Thyroid gland (tissue), 4 donors: Measurements from ENCODE around the gene TRIM8. TPM values are rescaled to one million over a fixed set of nuclear protein-coding genes. Genes with fewer than 3 reads are reported as not detected.

Experiments used
- DNase-seq, 2 donors: peaks; one replicate each; pipeline ENCODE4 v3.0.0-alpha.2; 2019
- H3K27ac ChIP-seq, 3 donors: fragments of 200-600 bp; sonication (generic); 1 replicate in 2 of 3; 2 replicates in 1 of 3; pipeline ENCODE4 v1.5.1; 2016 to 2019; ENCODE audit warnings: mild to moderate bottlenecking in 1 of 3, moderate library complexity in 1 of 3
- H3K27me3 ChIP-seq: fragments of 200-600 bp; sonication (generic); one replicate; pipeline ENCODE4 v1.5.1; 2019
- H3K36me3 ChIP-seq, 2 donors: fragments of 200-600 bp; sonication (generic); one replicate each; pipeline ENCODE4 v1.5.1; 2016 to 2019
- H3K4me1 ChIP-seq, 2 donors: fragments of 200-600 bp; sonication (generic); one replicate each; pipeline ENCODE4 v1.5.1; 2017 to 2019
- H3K4me3 ChIP-seq, 3 donors: fragments of 200-600 bp; sonication (generic); replicated peaks in 1 of 3; 1 replicate in 2 of 3; 2 replicates in 1 of 3; pipeline ENCODE4 v1.5.1; 2016; ENCODE audit warnings: mild to moderate bottlenecking in 1 of 3
- H3K9me3 ChIP-seq: fragments of 200-600 bp; sonication (generic); one replicate; pipeline ENCODE4 v1.5.1; 2017
- CTCF ChIP-seq, 6 experiments: fragments of 200-600 bp in 3 of 6; fragments of 450-650 bp in 3 of 6; sonication (generic) in 3 of 6; IDR thresholded peaks; one replicate each; pipeline ENCODE4 v1.5.1; 2016 to 2019; ENCODE audit warnings: antibody characterized with exemption in 6 of 6, mild to moderate bottlenecking in 2 of 6, inconsistent platforms in 1 of 6, moderate library complexity in 1 of 6
- POLR2A ChIP-seq, 2 donors: fragments of 450-650 bp; IDR thresholded peaks; one replicate each; pipeline ENCODE4 v1.6.1; 2017; ENCODE audit warnings: antibody characterized with exemption in 2 of 2, mild to moderate bottlenecking in 2 of 2, moderate library complexity in 1 of 2
- WGBS, 2 donors: methylation state at CpG; one replicate each; pipeline ENCODE4 v1.1.5; 2017; 5-methylcytosine and 5-hydroxymethylcytosine counted together
- intact Hi-C: fragments of 100-400 bp; cut with DNase I; formaldehyde crosslinking; loops from one replicate; pipeline ENCODE4 v1.15.1; 2023
- total RNA-seq, 4 donors: library from RNA; depleted of rRNA; stranded (reverse); fragments of >200 nt; gene quantifications; one replicate each; pipeline ENCODE4 v1.2.3, GENCODE V29; 2016

TRIM8 gene
- total RNA-seq, 4 donors from 2014 or later = 138 to 187 (median 162) TPM

GRCh38 chr10:102670871-102671434, 26.7 kb downstream of the TRIM8 start:
- H3K9me3 ChIP-seq = no peaks in the 10 kb centered on the region
- H3K27me3 ChIP-seq = no peaks in the 10 kb centered on the region
- H3K27ac ChIP-seq = peak overlapping the region; percentile 63 to 99 (median 82)
- TF ChIP-seq POLR2A (IDR thresholded peaks at IDR 0.05) (no peak), CTCF (IDR thresholded peaks at IDR 0.05) (no peak)
- intact Hi-C loops = no loop called here
- peaks cover 63 to 69% of the 10 kb centered on the region in 2 donors for H3K4me1 ChIP-seq
- no peaks in the 10 kb centered on the region for H3K36me3 ChIP-seq
- H3K4me3 ChIP-seq = no peak overlapping the region
- DNase-seq = no peak
- 63 to 66% methylated on average over 6 of the region's 6 CpGs for WGBS, 2 donors

- no peak overlapping the region for H3K4me3 ChIP-seq
- intact Hi-C loops = no loop called here
- TF ChIP-seq POLR2A (IDR thresholded peaks at IDR 0.05) (peak in 1 of 2 donors; percentile 50), CTCF (IDR thresholded peaks at IDR 0.05) (no peak)
- H3K27ac ChIP-seq = peak overlapping the region; percentile 94 to 99 (median 96)
- no peaks in the 10 kb centered on the region for H3K9me3 ChIP-seq
- peak; percentile 77 to 78 for DNase-seq
- no peaks in the 10 kb centered on the region for H3K36me3 ChIP-seq
- peaks cover 86 to 90% of the 10 kb centered on the region in 2 donors for H3K4me1 ChIP-seq
- H3K27me3 ChIP-seq = no peaks in the 10 kb centered on the region
- WGBS, 2 donors = 27 to 33% methylated on average over 13 of the region's 13 CpGs
Observed at GRCh38 chr10:102673236-102673818, 29.0 kb downstream of the TRIM8 start.

DNA sequence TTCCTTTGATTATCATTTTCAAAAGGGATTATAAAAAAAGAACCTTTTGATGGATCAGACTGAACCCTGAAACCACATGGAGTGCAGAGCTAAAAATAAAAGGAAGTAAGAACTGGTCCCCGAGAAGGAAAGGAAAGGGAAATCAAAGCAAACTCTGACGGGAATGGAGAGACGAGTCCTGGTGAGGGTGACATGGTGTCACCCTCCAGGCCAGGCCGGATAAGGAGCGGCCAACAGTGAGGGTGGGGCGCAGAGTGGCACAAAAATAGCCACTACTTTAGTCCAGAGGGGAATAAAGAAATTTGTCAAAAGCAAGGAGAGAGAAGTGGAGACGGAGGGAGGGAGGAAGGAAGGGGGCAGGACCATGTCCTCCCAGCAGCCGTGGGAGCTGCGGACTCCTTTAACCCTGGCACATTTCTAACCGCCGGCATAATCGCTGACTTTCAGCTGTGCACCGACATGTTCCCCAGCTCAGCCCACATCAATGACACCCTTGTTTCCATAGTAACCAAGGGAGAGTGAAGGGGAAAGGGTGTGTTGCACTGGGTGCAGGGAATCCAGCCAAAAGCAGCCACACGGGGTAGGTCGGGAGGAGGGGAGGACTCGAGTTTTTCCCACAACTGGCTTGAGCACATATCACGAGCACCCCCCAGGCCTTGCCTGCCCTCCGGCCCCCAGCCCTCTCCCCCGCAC, 29.7 kb downstream of the TRIM8 start:
- DNase-seq = peak; percentile 78 to 80
- Histone ChIP-seq H3K4me1 (peaks cover 90 to 92% of the 10 kb centered on the region in 2 donors), H3K9me3 (no peaks in the 10 kb centered on the region), H3K27me3 (no peaks in the 10 kb centered on the region), H3K27ac (peak overlapping the region; percentile 94 to 99 (median 96)), H3K36me3 (no peaks in the 10 kb centered on the region), H3K4me3 (no peak overlapping the region)
- TF ChIP-seq POLR2A (IDR thresholded peaks at IDR 0.05) (peak in 1 of 2 donors; percentile 77), CTCF (IDR thresholded peaks at IDR 0.05) (no peak)
- WGBS, 2 donors = 0 to 3% methylated on average over 19 of the region's 19 CpGs
- intact Hi-C loops = loop anchor here (2.0 kb wide), 1 partner anchor 29 kb away; the partner anchor contains the start of gene TRIM8

DNA sequence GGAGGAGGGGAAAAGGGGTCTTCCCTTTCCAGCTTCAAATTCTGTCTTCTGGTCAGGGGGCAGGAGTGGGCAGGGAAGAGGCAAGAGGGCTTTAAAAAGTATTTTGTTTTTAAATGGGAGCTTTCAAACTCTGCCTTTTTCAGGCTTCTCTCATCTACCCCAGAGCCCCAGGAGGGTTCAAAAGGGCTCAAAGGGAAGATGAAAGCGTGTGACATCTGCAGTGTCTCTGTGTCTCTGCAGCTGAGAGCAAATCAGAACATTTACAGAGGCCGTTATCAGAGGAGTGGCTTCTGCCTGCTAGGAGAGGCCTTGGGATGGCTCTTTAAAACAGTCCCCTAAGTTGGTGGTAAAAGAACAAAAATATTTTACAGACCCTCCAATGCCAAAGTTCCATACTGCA, 30.3 kb downstream of the TRIM8 start:
- no peaks in the 10 kb centered on the region for H3K27me3 ChIP-seq
- H3K4me3 ChIP-seq = no peak overlapping the region
- H3K4me1 ChIP-seq = peaks cover 90 to 91% of the 10 kb centered on the region in 2 donors
- H3K27ac ChIP-seq = peak overlapping the region; percentile 94 to 99 (median 96)
- intact Hi-C loops = loop anchor here (2.0 kb wide), 1 partner anchor 30 kb away; the partner anchor contains the start of gene TRIM8
- no peaks in the 10 kb centered on the region for H3K9me3 ChIP-seq
- DNase-seq = no peak
- 35 to 40% methylated on average over 2 of the region's 2 CpGs for WGBS, 2 donors
- TF ChIP-seq POLR2A (IDR thresholded peaks at IDR 0.05) (no peak), CTCF (IDR thresholded peaks at IDR 0.05) (no peak)
- H3K36me3 ChIP-seq = no peaks in the 10 kb centered on the region
